ENCODE measurements around the gene GHR.

Gene GHR

DNA sequence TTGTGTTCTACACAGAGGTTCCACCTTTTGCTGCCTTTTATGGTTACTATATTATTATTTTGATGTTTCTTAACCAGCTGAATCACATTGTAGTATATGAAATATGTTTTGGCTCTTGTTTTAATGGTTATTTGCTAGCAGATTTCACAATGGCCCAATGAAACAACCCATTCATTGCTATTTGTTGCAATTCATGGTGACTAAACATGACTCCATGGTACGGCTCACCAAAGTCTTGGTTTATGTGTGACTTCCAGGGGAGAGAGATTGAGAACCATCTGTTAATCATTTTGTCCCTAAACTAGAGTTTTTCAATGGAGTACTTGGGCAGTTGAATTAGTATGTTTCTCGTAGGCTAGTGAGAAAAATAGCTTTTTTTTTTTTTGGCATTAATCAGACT, 108.4 kb downstream of the GHR start:
- no peaks in the 10 kb centered on the region for H3K4me1 ChIP-seq (ENCODE audit: control insufficient read depth in 1 of 2, insufficient read depth in 2 of 2, low read length in 2 of 2)
- H3K9me3 ChIP-seq (ENCODE audit: control insufficient read depth in 1 of 2, low read length in 2 of 2): no peaks in the 10 kb centered on the region
- no peak overlapping the region for H3K27ac ChIP-seq (ENCODE audit: low read depth, low read length)
- no peak overlapping the region for H3K9ac ChIP-seq (ENCODE audit: low read depth in 1 of 2, low read length in 2 of 2)
- no peaks in the 10 kb centered on the region for H3K36me3 ChIP-seq (ENCODE audit: control insufficient read depth in 1 of 2, insufficient read depth in 2 of 2, low read length in 2 of 2)
- H3K27me3 ChIP-seq (ENCODE audit: control insufficient read depth in 1 of 2, insufficient read depth in 2 of 2, low read length in 2 of 2): no peaks in the 10 kb centered on the region
- H3K4me3 ChIP-seq (ENCODE audit: low read depth in 1 of 2, low read length in 2 of 2): no peak overlapping the region

DNA sequence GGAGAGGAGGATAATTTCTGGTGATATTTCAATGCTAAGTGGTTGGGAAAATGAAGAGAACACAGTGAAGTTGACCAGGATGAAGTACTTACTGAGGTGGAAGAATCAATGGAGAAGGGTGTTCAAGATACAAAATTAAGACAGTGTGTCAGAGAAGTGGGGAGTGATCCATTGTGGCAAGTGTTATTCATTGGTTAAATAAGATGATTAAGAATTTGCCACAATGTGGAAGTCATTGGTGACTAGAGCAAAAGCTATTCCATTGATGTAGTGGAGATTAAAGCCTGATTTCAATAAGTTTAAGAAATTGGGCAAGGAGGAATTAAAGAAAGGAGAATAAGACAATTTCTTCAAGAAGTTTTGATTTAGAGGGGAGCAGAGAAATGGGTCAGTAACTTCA, 118.9 kb downstream of the GHR start:
- no peak overlapping the region for H3K4me3 ChIP-seq (ENCODE audit: low read depth in 1 of 2, low read length in 2 of 2)
- H3K27ac ChIP-seq (ENCODE audit: low read depth, low read length): no peak overlapping the region
- H3K9me3 ChIP-seq (ENCODE audit: control insufficient read depth in 1 of 2, low read length in 2 of 2): peaks cover 5% of the 10 kb centered on the region in 2 donors
- H3K27me3 ChIP-seq (ENCODE audit: control insufficient read depth in 1 of 2, insufficient read depth in 2 of 2, low read length in 2 of 2): no peaks in the 10 kb centered on the region
- no peaks in the 10 kb centered on the region for H3K36me3 ChIP-seq (ENCODE audit: control insufficient read depth in 1 of 2, insufficient read depth in 2 of 2, low read length in 2 of 2)
- H3K9ac ChIP-seq (ENCODE audit: low read depth in 1 of 2, low read length in 2 of 2): no peak overlapping the region
- H3K4me1 ChIP-seq (ENCODE audit: control insufficient read depth in 1 of 2, insufficient read depth in 2 of 2, low read length in 2 of 2): no peaks in the 10 kb centered on the region

DNA sequence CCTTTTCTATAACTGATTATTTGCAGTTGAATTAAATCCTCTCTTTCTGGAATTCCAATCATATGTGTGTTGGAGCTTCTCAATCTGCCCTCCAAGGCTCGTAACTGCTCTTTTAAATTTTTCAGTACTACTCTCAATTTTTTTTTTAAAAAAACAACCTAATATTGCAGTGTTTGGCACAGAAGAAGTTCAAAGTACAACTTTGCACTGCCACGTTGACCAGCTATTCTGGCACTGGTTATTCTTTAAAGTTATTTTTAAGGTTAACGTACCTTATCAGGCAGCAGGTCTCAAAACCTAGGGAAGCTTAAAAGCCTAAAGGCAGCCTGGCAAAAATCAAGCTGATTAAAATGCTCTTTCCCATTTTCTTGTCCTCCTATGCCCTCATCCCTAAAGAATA, 120.5 kb downstream of the GHR start:
- Histone ChIP-seq H3K27ac (ENCODE audit: low read depth, low read length) (no peak overlapping the region), H3K9me3 (ENCODE audit: control insufficient read depth in 1 of 2, low read length in 2 of 2) (peaks cover 5% of the 10 kb centered on the region in 2 donors), H3K9ac (ENCODE audit: low read depth in 1 of 2, low read length in 2 of 2) (no peak overlapping the region), H3K4me3 (ENCODE audit: low read depth in 1 of 2, low read length in 2 of 2) (no peak overlapping the region), H3K4me1 (ENCODE audit: control insufficient read depth in 1 of 2, insufficient read depth in 2 of 2, low read length in 2 of 2) (no peaks in the 10 kb centered on the region), H3K27me3 (ENCODE audit: control insufficient read depth in 1 of 2, insufficient read depth in 2 of 2, low read length in 2 of 2) (no peaks in the 10 kb centered on the region), H3K36me3 (ENCODE audit: control insufficient read depth in 1 of 2, insufficient read depth in 2 of 2, low read length in 2 of 2) (no peaks in the 10 kb centered on the region)

DNA sequence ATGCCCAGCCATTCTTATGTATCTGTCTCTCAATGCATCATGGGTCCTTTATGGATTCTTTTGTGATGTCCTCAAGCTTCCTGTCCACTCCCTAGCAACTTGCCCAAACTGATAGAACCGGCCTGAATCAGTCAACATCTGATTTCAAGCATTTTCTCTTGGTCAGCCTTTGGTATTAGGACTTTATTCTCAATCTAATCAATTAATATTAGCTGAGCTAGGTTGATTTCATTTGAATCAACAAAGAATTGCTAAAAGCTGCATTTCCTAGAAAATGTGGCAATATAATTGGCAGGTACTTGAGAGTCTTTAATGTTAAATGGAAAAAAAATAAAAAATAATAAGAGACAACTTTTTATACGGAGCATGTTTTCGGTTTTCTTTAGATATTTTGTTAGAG, 121.8 kb downstream of the GHR start:
- no peak overlapping the region for H3K4me3 ChIP-seq (ENCODE audit: low read depth in 1 of 2, low read length in 2 of 2)
- peaks cover 0 to 1% of the 10 kb centered on the region in 2 donors for H3K9me3 ChIP-seq (ENCODE audit: control insufficient read depth in 1 of 2, low read length in 2 of 2)
- no peak overlapping the region for H3K9ac ChIP-seq (ENCODE audit: low read depth in 1 of 2, low read length in 2 of 2)
- no peaks in the 10 kb centered on the region for H3K4me1 ChIP-seq (ENCODE audit: control insufficient read depth in 1 of 2, insufficient read depth in 2 of 2, low read length in 2 of 2)
- H3K36me3 ChIP-seq (ENCODE audit: control insufficient read depth in 1 of 2, insufficient read depth in 2 of 2, low read length in 2 of 2): no peaks in the 10 kb centered on the region
- H3K27ac ChIP-seq (ENCODE audit: low read depth, low read length): no peak overlapping the region
- H3K27me3 ChIP-seq (ENCODE audit: control insufficient read depth in 1 of 2, insufficient read depth in 2 of 2, low read length in 2 of 2): no peaks in the 10 kb centered on the region

DNA sequence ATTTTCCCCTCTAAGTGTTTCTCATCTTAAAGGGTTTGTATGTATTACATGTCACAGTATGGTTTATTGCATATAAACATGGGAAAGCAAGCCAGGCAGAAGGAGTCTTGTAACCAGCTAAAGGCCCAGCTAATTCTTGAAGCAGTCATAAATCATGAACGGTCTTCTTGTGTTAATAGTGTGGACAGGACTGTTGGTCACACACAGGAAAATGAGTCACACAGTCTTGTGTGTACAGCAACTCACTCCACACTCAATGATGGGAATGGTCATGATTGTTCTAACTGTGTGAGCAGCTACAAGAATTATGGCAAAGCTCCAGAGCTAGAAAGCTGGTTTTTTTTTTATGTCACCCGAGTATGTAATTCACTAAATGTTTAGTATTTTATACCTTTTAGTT, 123.9 kb downstream of the GHR start:
- Histone ChIP-seq H3K9ac (ENCODE audit: low read depth in 1 of 2, low read length in 2 of 2) (no peak overlapping the region), H3K9me3 (ENCODE audit: control insufficient read depth in 1 of 2, low read length in 2 of 2) (no peaks in the 10 kb centered on the region), H3K36me3 (ENCODE audit: control insufficient read depth in 1 of 2, insufficient read depth in 2 of 2, low read length in 2 of 2) (no peaks in the 10 kb centered on the region), H3K27ac (ENCODE audit: low read depth, low read length) (no peak overlapping the region), H3K4me3 (ENCODE audit: low read depth in 1 of 2, low read length in 2 of 2) (no peak overlapping the region), H3K27me3 (ENCODE audit: control insufficient read depth in 1 of 2, insufficient read depth in 2 of 2, low read length in 2 of 2) (no peaks in the 10 kb centered on the region), H3K4me1 (ENCODE audit: control insufficient read depth in 1 of 2, insufficient read depth in 2 of 2, low read length in 2 of 2) (no peaks in the 10 kb centered on the region)

DNA sequence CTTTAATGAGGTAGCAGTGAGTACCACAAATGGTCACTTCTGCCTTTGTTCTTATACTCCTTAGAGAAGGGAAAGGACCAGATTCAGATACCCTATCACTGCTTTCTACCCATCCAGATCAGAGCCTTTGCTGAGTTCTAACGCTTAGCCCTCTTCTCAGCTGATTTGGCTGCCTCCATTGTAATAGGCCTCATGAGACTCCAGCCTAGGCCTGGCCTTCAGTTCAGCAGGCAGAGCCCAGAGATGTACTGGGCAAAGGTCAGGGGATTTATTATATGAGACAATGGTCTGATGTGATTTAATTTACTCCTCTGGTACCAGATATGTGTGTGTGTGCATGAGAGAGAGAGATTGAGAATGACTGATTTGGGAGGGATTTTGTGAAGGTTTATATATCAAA, 124.7 kb downstream of the GHR start:
- Histone ChIP-seq H3K9ac (ENCODE audit: low read depth in 1 of 2, low read length in 2 of 2) (no peak overlapping the region), H3K36me3 (ENCODE audit: control insufficient read depth in 1 of 2, insufficient read depth in 2 of 2, low read length in 2 of 2) (no peaks in the 10 kb centered on the region), H3K4me3 (ENCODE audit: low read depth in 1 of 2, low read length in 2 of 2) (no peak overlapping the region), H3K27me3 (ENCODE audit: control insufficient read depth in 1 of 2, insufficient read depth in 2 of 2, low read length in 2 of 2) (no peaks in the 10 kb centered on the region), H3K9me3 (ENCODE audit: control insufficient read depth in 1 of 2, low read length in 2 of 2) (no peaks in the 10 kb centered on the region), H3K27ac (ENCODE audit: low read depth, low read length) (no peak overlapping the region), H3K4me1 (ENCODE audit: control insufficient read depth in 1 of 2, insufficient read depth in 2 of 2, low read length in 2 of 2) (no peaks in the 10 kb centered on the region)

DNA sequence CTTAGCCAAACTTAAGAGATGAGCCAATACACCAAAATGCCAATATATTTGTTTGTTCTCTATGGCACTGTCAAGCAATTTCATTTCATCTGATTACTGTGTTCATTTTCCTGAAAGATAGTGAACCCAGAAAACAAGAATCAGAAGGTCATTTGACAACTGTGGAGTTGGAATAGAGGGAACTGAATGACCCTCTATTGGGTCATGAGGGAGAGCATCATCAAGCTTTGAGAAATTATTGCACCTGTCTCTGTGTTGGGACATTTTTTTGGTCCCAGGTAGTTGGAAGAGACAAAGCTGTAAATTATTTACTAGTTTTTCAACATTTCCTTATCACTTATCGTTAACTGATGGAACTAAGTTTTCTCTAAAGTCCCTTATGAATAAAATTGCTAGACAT, 129.4 kb downstream of the GHR start:
- Histone ChIP-seq H3K27ac (ENCODE audit: low read depth, low read length) (no peak overlapping the region), H3K9me3 (ENCODE audit: control insufficient read depth in 1 of 2, low read length in 2 of 2) (no peaks in the 10 kb centered on the region), H3K4me3 (ENCODE audit: low read depth in 1 of 2, low read length in 2 of 2) (no peak overlapping the region), H3K4me1 (ENCODE audit: control insufficient read depth in 1 of 2, insufficient read depth in 2 of 2, low read length in 2 of 2) (no peaks in the 10 kb centered on the region), H3K36me3 (ENCODE audit: control insufficient read depth in 1 of 2, insufficient read depth in 2 of 2, low read length in 2 of 2) (no peaks in the 10 kb centered on the region), H3K9ac (ENCODE audit: low read depth in 1 of 2, low read length in 2 of 2) (no peak overlapping the region), H3K27me3 (ENCODE audit: control insufficient read depth in 1 of 2, insufficient read depth in 2 of 2, low read length in 2 of 2) (no peaks in the 10 kb centered on the region)

DNA sequence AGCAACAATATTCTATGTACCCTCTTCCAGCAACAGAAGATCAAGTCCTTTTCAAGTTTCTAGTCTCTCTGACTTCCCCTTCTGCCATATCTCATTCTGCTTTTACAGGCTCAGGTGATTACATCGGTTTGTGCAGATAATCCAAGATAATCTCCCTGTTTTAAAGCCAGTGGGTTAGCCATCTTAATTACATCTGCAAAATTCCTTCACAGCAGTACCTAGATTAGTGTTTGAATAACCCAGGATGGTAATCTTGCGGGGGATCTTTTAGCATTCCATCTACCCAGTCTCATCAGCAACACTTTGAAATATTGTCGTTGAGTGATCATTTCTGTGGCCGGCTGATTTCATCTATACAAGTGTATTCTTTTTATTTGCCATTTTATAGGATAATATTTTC, 130.2 kb downstream of the GHR start:
- Histone ChIP-seq H3K9ac (ENCODE audit: low read depth in 1 of 2, low read length in 2 of 2) (no peak overlapping the region), H3K27ac (ENCODE audit: low read depth, low read length) (no peak overlapping the region)

DNA sequence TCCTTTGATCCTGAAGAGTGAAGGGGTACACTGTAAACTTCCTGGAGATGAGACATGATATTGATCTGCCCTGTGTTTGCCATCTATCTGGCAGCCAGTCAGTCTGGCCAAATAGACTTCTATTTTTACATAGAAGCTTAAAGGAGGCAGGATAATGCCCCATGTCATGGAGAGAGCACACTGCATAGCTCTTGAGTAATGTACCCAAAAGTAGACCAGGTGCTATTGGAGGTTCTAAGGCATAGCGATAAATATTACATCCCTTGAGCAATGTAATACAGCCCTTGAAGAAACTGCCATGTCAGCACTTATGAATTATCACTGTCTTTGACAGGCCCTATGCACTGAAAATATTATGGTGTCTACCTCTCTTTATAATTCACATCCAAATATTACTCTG, 131.8 kb downstream of the GHR start:
- Histone ChIP-seq H3K27ac (ENCODE audit: low read depth, low read length) (no peak overlapping the region), H3K36me3 (ENCODE audit: control insufficient read depth in 1 of 2, insufficient read depth in 2 of 2, low read length in 2 of 2) (no peaks in the 10 kb centered on the region), H3K4me1 (ENCODE audit: control insufficient read depth in 1 of 2, insufficient read depth in 2 of 2, low read length in 2 of 2) (no peaks in the 10 kb centered on the region), H3K4me3 (ENCODE audit: low read depth in 1 of 2, low read length in 2 of 2) (no peak overlapping the region), H3K9me3 (ENCODE audit: control insufficient read depth in 1 of 2, low read length in 2 of 2) (no peaks in the 10 kb centered on the region), H3K27me3 (ENCODE audit: control insufficient read depth in 1 of 2, insufficient read depth in 2 of 2, low read length in 2 of 2) (no peaks in the 10 kb centered on the region), H3K9ac (ENCODE audit: low read depth in 1 of 2, low read length in 2 of 2) (no peak overlapping the region)

More for the DNA sequence above, 130.2 kb downstream of the GHR start:
- Histone ChIP-seq H3K36me3 (ENCODE audit: control insufficient read depth in 1 of 2, insufficient read depth in 2 of 2, low read length in 2 of 2) (no peaks in the 10 kb centered on the region), H3K27me3 (ENCODE audit: control insufficient read depth in 1 of 2, insufficient read depth in 2 of 2, low read length in 2 of 2) (no peaks in the 10 kb centered on the region), H3K4me3 (ENCODE audit: low read depth in 1 of 2, low read length in 2 of 2) (no peak overlapping the region), H3K4me1 (ENCODE audit: control insufficient read depth in 1 of 2, insufficient read depth in 2 of 2, low read length in 2 of 2) (no peaks in the 10 kb centered on the region), H3K9me3 (ENCODE audit: control insufficient read depth in 1 of 2, low read length in 2 of 2) (no peaks in the 10 kb centered on the region)

DNA sequence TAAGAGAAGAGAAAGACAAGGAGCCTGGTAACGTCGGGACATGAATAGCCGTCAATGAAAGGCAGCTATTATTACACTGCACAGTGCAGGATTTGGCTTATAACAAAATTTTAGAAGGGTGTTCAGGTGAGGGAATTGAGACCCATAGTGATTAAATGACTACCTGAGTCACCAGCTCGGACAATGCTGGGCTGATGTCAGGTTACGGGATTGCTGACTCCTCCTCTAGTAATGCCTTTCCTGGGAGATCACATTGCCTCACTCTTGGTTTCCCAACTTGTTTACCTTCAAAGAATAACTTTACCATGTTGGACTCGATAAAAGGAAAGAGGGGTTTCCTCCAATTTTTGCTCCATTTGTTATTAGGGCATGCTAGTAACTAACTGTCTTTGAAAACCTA, 132.6 kb downstream of the GHR start:
- no peak overlapping the region for H3K4me3 ChIP-seq (ENCODE audit: low read depth in 1 of 2, low read length in 2 of 2)
- H3K36me3 ChIP-seq (ENCODE audit: control insufficient read depth in 1 of 2, insufficient read depth in 2 of 2, low read length in 2 of 2): no peaks in the 10 kb centered on the region
- H3K27ac ChIP-seq (ENCODE audit: low read depth, low read length): no peak overlapping the region
- H3K9me3 ChIP-seq (ENCODE audit: control insufficient read depth in 1 of 2, low read length in 2 of 2): no peaks in the 10 kb centered on the region
- H3K9ac ChIP-seq (ENCODE audit: low read depth in 1 of 2, low read length in 2 of 2): no peak overlapping the region
- H3K27me3 ChIP-seq (ENCODE audit: control insufficient read depth in 1 of 2, insufficient read depth in 2 of 2, low read length in 2 of 2): no peaks in the 10 kb centered on the region
- no peaks in the 10 kb centered on the region for H3K4me1 ChIP-seq (ENCODE audit: control insufficient read depth in 1 of 2, insufficient read depth in 2 of 2, low read length in 2 of 2)

DNA sequence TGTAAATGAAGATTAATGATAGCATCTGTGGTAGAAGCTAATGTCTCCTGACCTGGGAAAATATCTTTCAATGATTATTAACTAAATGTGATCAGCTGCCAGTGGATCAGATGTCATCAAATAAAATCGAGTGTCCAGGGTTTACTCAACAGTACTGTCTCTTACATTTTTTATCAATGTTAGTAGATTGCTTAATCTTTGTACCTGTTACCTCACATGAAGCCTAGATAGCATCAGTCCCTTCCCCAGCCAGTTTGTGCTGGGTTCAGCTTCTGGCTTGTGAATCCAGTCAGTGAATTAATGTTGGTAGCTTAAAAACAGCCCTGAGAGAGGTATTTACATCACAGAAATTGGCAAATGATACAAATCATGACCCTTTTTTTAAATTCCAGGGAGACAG, 134.4 kb downstream of the GHR start:
- Histone ChIP-seq H3K9ac (ENCODE audit: low read depth in 1 of 2, low read length in 2 of 2) (no peak overlapping the region), H3K36me3 (ENCODE audit: control insufficient read depth in 1 of 2, insufficient read depth in 2 of 2, low read length in 2 of 2) (no peaks in the 10 kb centered on the region), H3K27ac (ENCODE audit: low read depth, low read length) (no peak overlapping the region), H3K9me3 (ENCODE audit: control insufficient read depth in 1 of 2, low read length in 2 of 2) (no peaks in the 10 kb centered on the region), H3K27me3 (ENCODE audit: control insufficient read depth in 1 of 2, insufficient read depth in 2 of 2, low read length in 2 of 2) (no peaks in the 10 kb centered on the region), H3K4me1 (ENCODE audit: control insufficient read depth in 1 of 2, insufficient read depth in 2 of 2, low read length in 2 of 2) (no peaks in the 10 kb centered on the region), H3K4me3 (ENCODE audit: low read depth in 1 of 2, low read length in 2 of 2) (no peak overlapping the region)
